Mucosa of stomach (tissue), 1 donor: ENCODE measurements around the gene LIPI.
"Not testable (repeated sequence)": the region's sequence is repeated elsewhere in the genome, so short reads cannot be mapped to it uniquely, and the experiment has no call there.

ENCODE experiments used
- H3K27me3 ChIP-seq: one replicate; pipeline ENCODE4 v1.7.0; 2013; ENCODE audit warnings: mild to moderate bottlenecking, low read length; ENCODE audit not compliant: control insufficient read depth, insufficient read depth
- H3K36me3 ChIP-seq: one replicate; pipeline ENCODE4 v1.7.0; 2013; ENCODE audit warnings: low read length; ENCODE audit not compliant: control insufficient read depth, insufficient read depth
- H3K4me1 ChIP-seq: one replicate; pipeline ENCODE4 v1.7.0; 2013; ENCODE audit warnings: mild to moderate bottlenecking, low read length; ENCODE audit not compliant: control insufficient read depth, insufficient read depth
- H3K4me3 ChIP-seq: one replicate; pipeline ENCODE4 v1.7.0; 2013; ENCODE audit warnings: low read length
- H3K9ac ChIP-seq: one replicate; pipeline ENCODE4 v1.7.0; 2013; ENCODE audit warnings: mild to moderate bottlenecking, low read length, moderate library complexity
- H3K9me3 ChIP-seq: one replicate; pipeline ENCODE4 v1.7.0; 2013; ENCODE audit warnings: mild to moderate bottlenecking, low read length, moderate library complexity; ENCODE audit not compliant: control insufficient read depth
- donor health status: Pancreatic carcinoma.

Gene LIPI

GRCh38 chr21:14114251-14114650, 96.5 kb downstream of the LIPI start:
- Histone ChIP-seq H3K36me3 (no peaks in the 10 kb centered on the region), H3K4me3 (no peak overlapping the region), H3K9me3 (no peaks in the 10 kb centered on the region), H3K9ac (no peak overlapping the region), H3K4me1 (no peaks in the 10 kb centered on the region), H3K27me3 (no peaks in the 10 kb centered on the region)

- not testable (repeated sequence) for H3K36me3 ChIP-seq, H3K9ac ChIP-seq, H3K4me3 ChIP-seq, H3K9me3 ChIP-seq, H3K4me1 ChIP-seq, H3K27me3 ChIP-seq
Observed at GRCh38 chr21:14104564-14104963, 106.2 kb downstream of the LIPI start.

GRCh38 chr21:14099570-14099969, 111.2 kb downstream of the LIPI start:
- H3K9ac ChIP-seq = no peak overlapping the region
- H3K27me3 ChIP-seq = no peaks in the 10 kb centered on the region
- no peaks in the 10 kb centered on the region for H3K4me1 ChIP-seq
- no peaks in the 10 kb centered on the region for H3K9me3 ChIP-seq
- no peaks in the 10 kb centered on the region for H3K36me3 ChIP-seq
- H3K4me3 ChIP-seq = no peak overlapping the region

GRCh38 chr21:14097881-14098499, 112.8 kb downstream of the LIPI start:
- Histone ChIP-seq H3K4me3 (no peak overlapping the region), H3K36me3 (no peaks in the 10 kb centered on the region), H3K9me3 (no peaks in the 10 kb centered on the region), H3K4me1 (no peaks in the 10 kb centered on the region), H3K27me3 (no peaks in the 10 kb centered on the region), H3K9ac (no peak overlapping the region)

- no peaks in the 10 kb centered on the region for H3K9me3 ChIP-seq
- H3K4me3 ChIP-seq = no peak overlapping the region
- H3K36me3 ChIP-seq = no peaks in the 10 kb centered on the region
- no peaks in the 10 kb centered on the region for H3K27me3 ChIP-seq
- no peak overlapping the region for H3K9ac ChIP-seq
- H3K4me1 ChIP-seq = no peaks in the 10 kb centered on the region
Observed at GRCh38 chr21:14096577-14096976, 114.2 kb downstream of the LIPI start.

GRCh38 chr21:14096172-14096571, 114.6 kb downstream of the LIPI start:
- no peaks in the 10 kb centered on the region for H3K4me1 ChIP-seq
- no peaks in the 10 kb centered on the region for H3K9me3 ChIP-seq
- H3K9ac ChIP-seq = no peak overlapping the region
- H3K36me3 ChIP-seq = no peaks in the 10 kb centered on the region
- no peaks in the 10 kb centered on the region for H3K27me3 ChIP-seq
- H3K4me3 ChIP-seq = no peak overlapping the region

- no peaks in the 10 kb centered on the region for H3K4me1 ChIP-seq
- H3K4me3 ChIP-seq = no peak overlapping the region
- no peak overlapping the region for H3K9ac ChIP-seq
- no peaks in the 10 kb centered on the region for H3K9me3 ChIP-seq
- H3K27me3 ChIP-seq = no peaks in the 10 kb centered on the region
- no peaks in the 10 kb centered on the region for H3K36me3 ChIP-seq
Observed at GRCh38 chr21:14095056-14095455, 115.7 kb downstream of the LIPI start.

GRCh38 chr21:14092834-14093560, 117.8 kb downstream of the LIPI start:
- H3K36me3 ChIP-seq = no peaks in the 10 kb centered on the region
- no peaks in the 10 kb centered on the region for H3K9me3 ChIP-seq
- no peak overlapping the region for H3K9ac ChIP-seq
- H3K27me3 ChIP-seq = no peaks in the 10 kb centered on the region
- H3K4me1 ChIP-seq = no peaks in the 10 kb centered on the region
- H3K4me3 ChIP-seq = no peak overlapping the region

- H3K36me3 ChIP-seq, H3K27me3 ChIP-seq, H3K9ac ChIP-seq, H3K9me3 ChIP-seq, H3K4me3 ChIP-seq, H3K4me1 ChIP-seq: not testable (repeated sequence)
Observed at GRCh38 chr21:14090184-14090583, 120.6 kb downstream of the LIPI start.

GRCh38 chr21:14088391-14088790, 122.4 kb downstream of the LIPI start:
- Histone ChIP-seq H3K9me3 (no peaks in the 10 kb centered on the region), H3K9ac (no peak overlapping the region), H3K27me3 (no peaks in the 10 kb centered on the region)

GRCh38 chr21:14086553-14086952, 124.2 kb downstream of the LIPI start:
- Histone ChIP-seq H3K9ac (no peak overlapping the region), H3K4me1 (no peaks in the 10 kb centered on the region), H3K36me3 (no peaks in the 10 kb centered on the region), H3K9me3 (no peaks in the 10 kb centered on the region), H3K27me3 (no peaks in the 10 kb centered on the region), H3K4me3 (no peak overlapping the region)

More at GRCh38 chr21:14088391-14088790, 122.4 kb downstream of the LIPI start:
- H3K36me3 ChIP-seq = no peaks in the 10 kb centered on the region
- H3K4me3 ChIP-seq = no peak overlapping the region
- H3K4me1 ChIP-seq = no peaks in the 10 kb centered on the region

GRCh38 chr21:14084701-14085100, 126.1 kb downstream of the LIPI start:
- Histone ChIP-seq H3K9me3 (no peaks in the 10 kb centered on the region), H3K4me1 (no peaks in the 10 kb centered on the region), H3K9ac (no peak overlapping the region), H3K4me3 (no peak overlapping the region), H3K27me3 (no peaks in the 10 kb centered on the region), H3K36me3 (no peaks in the 10 kb centered on the region)
